Measurements from ENCODE around the gene WDR81. TPM values are rescaled to one million over a fixed set of nuclear protein-coding genes. Genes with fewer than 3 reads are reported as not detected.
"Not testable (repeated sequence)": the region's sequence is repeated elsewhere in the genome, so short reads cannot be mapped to it uniquely, and the experiment has no call there.

The WDR81 gene
- total RNA-seq, 1 donor from 2014 or later, result 16.0 TPM

DNA sequence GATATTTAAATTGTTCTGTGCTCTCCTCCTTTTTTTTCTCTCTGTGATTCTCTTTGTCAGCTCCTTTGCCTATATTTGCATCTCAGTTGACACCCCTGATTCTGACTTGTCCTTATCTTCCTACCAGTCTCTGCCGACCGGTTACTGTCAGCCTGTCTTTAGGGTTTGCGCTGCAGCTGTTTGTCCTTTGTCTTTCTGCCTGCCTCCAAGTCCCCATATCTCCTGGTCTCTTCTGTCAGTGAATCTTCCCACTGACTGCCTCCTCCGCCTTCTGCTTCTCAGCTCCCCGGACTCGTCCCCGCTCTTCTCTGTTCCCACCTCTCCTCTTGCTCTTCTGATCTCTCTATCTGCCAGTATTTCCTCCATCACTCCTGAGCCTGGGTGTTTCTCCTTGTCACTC is 19.5 kb upstream of the WDR81 start:
- TF ChIP-seq, protein P1, sequence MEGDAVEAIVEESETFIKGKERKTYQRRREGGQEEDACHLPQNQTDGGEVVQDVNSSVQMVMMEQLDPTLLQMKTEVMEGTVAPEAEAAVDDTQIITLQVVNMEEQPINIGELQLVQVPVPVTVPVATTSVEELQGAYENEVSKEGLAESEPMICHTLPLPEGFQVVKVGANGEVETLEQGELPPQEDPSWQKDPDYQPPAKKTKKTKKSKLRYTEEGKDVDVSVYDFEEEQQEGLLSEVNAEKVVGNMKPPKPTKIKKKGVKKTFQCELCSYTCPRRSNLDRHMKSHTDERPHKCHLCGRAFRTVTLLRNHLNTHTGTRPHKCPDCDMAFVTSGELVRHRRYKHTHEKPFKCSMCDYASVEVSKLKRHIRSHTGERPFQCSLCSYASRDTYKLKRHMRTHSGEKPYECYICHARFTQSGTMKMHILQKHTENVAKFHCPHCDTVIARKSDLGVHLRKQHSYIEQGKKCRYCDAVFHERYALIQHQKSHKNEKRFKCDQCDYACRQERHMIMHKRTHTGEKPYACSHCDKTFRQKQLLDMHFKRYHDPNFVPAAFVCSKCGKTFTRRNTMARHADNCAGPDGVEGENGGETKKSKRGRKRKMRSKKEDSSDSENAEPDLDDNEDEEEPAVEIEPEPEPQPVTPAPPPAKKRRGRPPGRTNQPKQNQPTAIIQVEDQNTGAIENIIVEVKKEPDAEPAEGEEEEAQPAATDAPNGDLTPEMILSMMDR (conservative IDR thresholded peaks at IDR 0.05), result no peak
- no peak overlapping the region for H3K27ac Mint-ChIP-seq
- H3K27me3 Mint-ChIP-seq, result peaks cover 13% of the 10 kb centered on the region
- H3K4me3 Mint-ChIP-seq, result no peak overlapping the region
- H3K4me1 Mint-ChIP-seq (ENCODE audit: unreplicated experiment), result peaks cover 5% of the 10 kb centered on the region
- H3K9me3 Mint-ChIP-seq, result no peaks in the 10 kb centered on the region
- DNase-seq (ENCODE audit: extremely low spot score, unreplicated experiment), result no peak
- H3K36me3 Mint-ChIP-seq, result no peaks in the 10 kb centered on the region

- no peak for DNase-seq (ENCODE audit: extremely low spot score, unreplicated experiment)
- Mint-ChIP-seq H3K4me3 (no peak overlapping the region), H3K27me3 (peaks cover 13% of the 10 kb centered on the region), H3K9me3 (no peaks in the 10 kb centered on the region), H3K36me3 (no peaks in the 10 kb centered on the region), H3K27ac (peak overlapping the region; percentile 28), H3K4me1 (ENCODE audit: unreplicated experiment) (peaks cover 12% of the 10 kb centered on the region)
- TF ChIP-seq, protein P1 (conservative IDR thresholded peaks at IDR 0.05), result no peak
Observed at GRCh38 chr17:1707107-1707506, 17.4 kb upstream of the WDR81 start.

DNA sequence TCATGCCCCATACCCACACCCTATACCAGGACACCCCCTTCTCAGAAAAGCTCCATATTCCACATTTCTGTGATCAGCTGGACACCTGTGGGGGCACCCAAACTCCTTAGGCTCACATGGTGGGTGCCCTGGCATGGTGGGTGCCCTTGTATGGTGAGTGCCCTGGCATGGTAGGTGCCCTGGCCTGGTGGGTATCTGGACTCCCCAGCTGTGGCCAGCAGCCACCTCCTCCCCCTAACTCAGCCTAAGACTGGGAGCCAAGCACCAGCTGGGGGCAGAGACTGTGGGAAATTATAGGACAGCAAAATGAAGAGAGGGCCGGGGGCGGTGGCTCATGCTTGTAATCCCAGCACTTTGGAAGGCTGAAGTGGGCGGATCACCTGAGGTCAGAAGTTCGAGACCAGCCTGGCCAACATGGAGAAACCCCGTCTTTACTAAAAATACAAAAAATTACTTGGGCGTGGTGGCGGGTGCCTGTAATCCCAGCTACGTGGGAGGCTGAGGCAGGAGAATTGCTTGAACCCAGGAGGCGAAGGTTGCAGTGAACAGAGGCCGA is 15.6 kb upstream of the WDR81 start:
- peaks cover 13% of the 10 kb centered on the region for H3K27me3 Mint-ChIP-seq
- DNase-seq (ENCODE audit: extremely low spot score, unreplicated experiment); H3K36me3 Mint-ChIP-seq; H3K27ac Mint-ChIP-seq; H3K9me3 Mint-ChIP-seq: not testable (repeated sequence)
- peaks cover 19% of the 10 kb centered on the region for H3K4me1 Mint-ChIP-seq (ENCODE audit: unreplicated experiment)
- peak overlapping the region; percentile 72 for H3K4me3 Mint-ChIP-seq

- Mint-ChIP-seq H3K4me1 (ENCODE audit: unreplicated experiment) (peaks cover 24% of the 10 kb centered on the region), H3K27ac (no peak overlapping the region), H3K27me3 (peaks cover 13% of the 10 kb centered on the region), H3K36me3 (no peaks in the 10 kb centered on the region), H3K4me3 (peak overlapping the region; percentile 72), H3K9me3 (no peaks in the 10 kb centered on the region)
- DNase-seq (ENCODE audit: extremely low spot score, unreplicated experiment), result no peak
- TF ChIP-seq, protein P1 (conservative IDR thresholded peaks at IDR 0.05), result no peak
Observed at GRCh38 chr17:1709403-1709951, 15.0 kb upstream of the WDR81 start.

GRCh38 chr17:1709971-1710806 is 14.3 kb upstream of the WDR81 start, which contains the start of gene TLCD2:
Gene TLCD2, minus strand, starts transcription at chr17:1710377. Its CDS starts 135 bp downstream, at chr17:1710242.
- Mint-ChIP-seq H3K4me1 (ENCODE audit: unreplicated experiment) (peaks cover 24% of the 10 kb centered on the region), H3K36me3 (no peaks in the 10 kb centered on the region), H3K4me3 (peak within 1 kb of the TSS; percentile 81), H3K27ac (peak within 1 kb of the TSS; percentile 85), H3K27me3 (peaks cover 9% of the 10 kb centered on the region), H3K9me3 (no peaks in the 10 kb centered on the region)
- TF ChIP-seq, protein P1 (conservative IDR thresholded peaks at IDR 0.05), result peak; percentile 11
- no peak for DNase-seq (ENCODE audit: extremely low spot score, unreplicated experiment)

Measured in type B pancreatic cell (in vitro differentiated cells).